NCI-H1417 treated with DMSO at 0.1 percent for 48 hours (cell line): Measurements from ENCODE around the gene AGXT.

Source experiments
- DNase-seq: peaks from one replicate; lab custom pipeline; 2025; lab: John Stamatoyannopoulos, UW

The AGXT gene

DNA sequence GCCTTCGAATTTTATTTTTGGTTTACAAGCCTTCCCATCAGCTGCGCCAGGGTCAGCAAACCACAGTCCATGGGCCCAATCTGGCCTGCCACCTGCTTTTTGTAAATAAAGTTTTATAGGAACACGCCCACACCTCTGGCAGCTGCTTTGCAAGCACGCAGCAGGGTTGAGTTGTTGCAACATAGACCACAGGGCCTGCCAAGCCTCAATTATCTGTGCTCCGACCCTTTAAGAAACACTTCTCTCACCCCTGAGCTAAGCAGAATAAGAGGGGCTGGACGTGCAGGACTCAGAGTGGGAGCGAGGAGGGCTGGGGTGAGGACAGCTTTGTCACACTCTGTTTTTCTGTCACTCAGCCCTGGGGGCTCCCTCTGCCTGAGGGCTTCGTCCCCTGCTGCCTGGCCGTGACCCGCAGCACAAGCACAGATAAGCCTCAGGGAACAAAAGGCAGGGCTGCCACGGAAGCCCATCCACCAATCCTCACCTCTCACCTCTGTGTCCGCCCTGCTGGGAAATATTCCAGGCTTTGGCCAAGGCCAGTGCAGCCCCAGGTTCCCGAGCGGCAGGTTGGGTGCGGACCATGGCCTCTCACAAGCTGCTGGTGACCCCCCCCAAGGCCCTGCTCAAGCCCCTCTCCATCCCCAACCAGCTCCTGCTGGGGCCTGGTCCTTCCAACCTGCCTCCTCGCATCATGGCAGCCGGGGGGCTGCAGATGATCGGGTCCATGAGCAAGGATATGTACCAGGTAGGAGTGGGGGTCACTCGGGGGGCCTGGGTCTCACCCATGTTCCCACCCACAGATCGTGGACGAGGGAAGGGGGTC lies at the start of gene AGXT:
TSS of gene AGXT (plus strand) at position 539 of the 823 bp plus-strand sequence. CDS start at position 581, 42 bp downstream.
- no peak for DNase-seq

- DNase-seq: no peak
These were observed 49.3 kb upstream of the AGXT start for GRCh38 chr2:240819126-240819857.

DNA sequence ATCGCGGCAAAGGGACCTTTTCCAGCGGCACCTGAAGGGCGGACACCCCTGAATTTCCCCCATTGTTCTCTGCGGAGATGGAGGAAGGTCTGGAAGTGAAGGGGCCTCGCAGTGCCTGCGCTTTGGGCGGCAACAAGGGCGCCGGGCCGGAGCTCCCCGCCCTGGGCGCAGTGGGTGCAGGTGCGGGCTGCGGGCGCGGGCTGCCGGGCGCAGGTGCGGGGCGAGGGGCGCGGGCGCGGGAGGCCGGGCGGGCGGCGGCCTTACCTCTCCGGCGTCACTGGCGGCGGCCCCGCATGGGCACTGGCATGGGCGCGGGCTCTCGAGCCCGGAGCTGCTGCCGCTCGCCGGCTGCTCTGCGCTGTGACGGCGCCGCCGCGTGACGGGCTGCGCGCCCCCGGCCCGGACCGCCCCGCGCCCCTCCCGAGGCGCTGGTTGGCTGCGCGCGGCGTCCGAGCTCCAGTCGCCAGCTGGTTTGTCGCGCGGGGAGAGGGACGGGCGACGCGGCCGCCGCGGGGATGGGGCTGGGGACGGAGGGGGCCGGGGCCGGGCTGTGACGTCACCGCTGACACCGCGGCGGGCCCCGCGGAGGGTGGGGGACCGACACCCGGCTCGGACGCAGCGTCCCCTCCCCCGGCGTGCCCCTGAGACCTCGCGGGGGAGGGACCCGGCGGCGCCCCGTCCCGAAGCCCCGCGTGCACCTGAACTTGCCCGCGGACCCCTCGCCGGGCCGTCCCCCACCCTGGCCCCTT lies 48.6 kb upstream of the AGXT start, which contains the start of gene KIF1A:
TSS of gene KIF1A (minus strand) at position 362 of the 749 bp plus-strand sequence. CDS start 22,467 bp downstream, outside the sequence.
- DNase-seq: peak; percentile 51

DNA sequence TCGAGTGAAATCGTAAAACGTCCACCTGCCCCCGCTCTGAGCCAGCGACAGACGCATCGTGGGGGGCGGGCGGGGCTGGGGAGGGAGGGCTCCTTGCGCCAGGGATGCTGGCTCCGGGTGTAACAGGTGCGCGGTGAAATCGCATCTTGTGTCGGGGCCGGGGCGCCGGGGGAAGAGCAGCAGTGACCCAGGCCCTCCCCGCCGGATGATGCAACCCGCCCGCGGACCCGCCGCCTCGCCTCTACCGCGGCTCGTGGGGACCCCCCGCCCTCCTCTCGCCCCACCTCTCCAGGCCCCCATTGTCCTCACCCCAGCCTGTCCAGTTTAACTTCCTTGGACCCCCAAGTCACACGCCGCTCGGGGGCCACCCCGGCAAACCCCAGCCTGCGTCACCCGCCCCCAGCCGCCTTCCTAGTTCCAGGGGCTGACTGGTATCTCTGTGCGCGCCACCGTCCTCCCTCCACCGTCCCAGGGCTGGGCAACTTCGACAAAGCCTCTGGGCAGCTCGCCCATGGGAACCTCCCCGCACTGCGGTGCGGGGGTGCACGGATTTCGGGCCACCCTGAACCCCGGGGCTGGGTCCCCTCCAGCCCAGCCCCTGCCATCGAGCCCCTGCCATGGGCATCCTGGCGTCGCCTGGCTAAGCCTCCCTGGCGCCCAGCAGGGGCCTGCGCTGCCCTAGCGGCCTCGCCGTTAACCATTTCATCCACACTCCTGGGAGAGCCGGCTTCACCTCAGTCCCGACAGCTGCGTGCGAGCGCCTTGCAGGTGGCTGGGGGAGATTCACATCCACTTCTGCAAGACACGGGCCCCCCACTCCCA lies 47.8 kb upstream of the AGXT start:
- peak; percentile 51 for DNase-seq

GRCh38 chr2:240821429-240821778 lies 47.2 kb upstream of the AGXT start:
- peak; percentile 35 for DNase-seq

GRCh38 chr2:240822280-240822847 lies 46.3 kb upstream of the AGXT start:
- DNase-seq: peak; percentile 91

DNA sequence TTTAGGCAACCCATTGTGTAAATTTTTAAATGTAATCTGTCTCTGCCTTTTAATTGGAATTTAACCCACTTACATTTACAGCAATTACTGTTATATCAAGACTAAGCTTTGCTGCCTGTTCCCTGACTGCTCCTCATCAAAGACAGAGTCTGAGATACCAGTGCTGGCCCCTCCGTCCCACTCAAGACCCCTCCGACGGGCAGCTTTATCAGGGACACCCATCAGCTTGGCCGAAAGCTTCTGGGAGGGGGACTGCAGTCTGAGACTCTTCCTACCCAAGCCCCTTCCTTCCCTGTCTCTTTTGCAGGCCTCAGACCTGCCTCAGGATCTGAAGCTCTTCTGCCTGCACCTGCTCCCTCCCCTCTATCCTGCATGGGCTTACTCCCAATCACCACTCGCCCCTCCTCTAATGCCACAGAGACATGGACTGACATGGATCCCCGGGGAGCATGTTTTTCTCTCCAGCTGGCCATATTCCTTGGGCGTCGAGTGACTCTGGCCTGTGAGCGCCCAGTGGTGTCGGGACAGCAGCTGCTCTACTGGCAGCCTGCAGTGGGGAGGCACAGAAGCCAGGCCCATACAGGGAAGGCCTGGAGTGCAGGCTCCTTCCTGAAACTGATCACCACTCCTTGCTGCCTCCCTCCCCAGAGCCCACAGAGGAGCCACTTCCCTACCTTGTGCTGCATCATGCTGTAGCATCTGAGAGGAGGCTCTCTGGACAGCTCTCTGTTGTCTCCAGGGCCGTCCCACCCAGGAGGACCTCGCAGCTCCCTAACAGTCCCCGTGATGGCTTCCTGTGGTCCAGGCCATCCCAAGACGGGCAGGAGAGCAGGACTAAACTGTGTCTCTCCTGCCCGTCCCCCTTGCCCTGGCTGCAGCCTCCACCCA lies 44.9 kb upstream of the AGXT start:
- DNase-seq: no peak

DNA sequence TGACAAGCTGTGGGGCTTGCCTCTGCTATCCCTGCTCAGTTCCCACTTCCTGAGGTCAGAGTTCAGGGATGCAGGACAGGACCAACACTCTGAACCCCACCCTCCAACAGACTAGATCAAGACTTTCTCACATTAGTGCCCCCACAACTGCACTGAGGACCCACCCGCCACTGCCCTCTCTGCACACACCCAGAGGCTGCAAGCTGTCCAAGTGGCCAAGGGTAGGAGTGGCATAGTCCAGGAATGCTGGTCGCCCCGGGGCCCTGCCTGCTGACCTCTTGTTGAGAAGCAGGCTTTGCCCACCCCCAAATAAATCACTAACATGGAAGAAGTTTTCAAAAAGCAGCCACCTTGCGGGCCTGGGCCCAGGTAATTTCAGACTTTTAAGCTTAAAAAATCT lies 43.1 kb upstream of the AGXT start:
- DNase-seq: no peak

DNA sequence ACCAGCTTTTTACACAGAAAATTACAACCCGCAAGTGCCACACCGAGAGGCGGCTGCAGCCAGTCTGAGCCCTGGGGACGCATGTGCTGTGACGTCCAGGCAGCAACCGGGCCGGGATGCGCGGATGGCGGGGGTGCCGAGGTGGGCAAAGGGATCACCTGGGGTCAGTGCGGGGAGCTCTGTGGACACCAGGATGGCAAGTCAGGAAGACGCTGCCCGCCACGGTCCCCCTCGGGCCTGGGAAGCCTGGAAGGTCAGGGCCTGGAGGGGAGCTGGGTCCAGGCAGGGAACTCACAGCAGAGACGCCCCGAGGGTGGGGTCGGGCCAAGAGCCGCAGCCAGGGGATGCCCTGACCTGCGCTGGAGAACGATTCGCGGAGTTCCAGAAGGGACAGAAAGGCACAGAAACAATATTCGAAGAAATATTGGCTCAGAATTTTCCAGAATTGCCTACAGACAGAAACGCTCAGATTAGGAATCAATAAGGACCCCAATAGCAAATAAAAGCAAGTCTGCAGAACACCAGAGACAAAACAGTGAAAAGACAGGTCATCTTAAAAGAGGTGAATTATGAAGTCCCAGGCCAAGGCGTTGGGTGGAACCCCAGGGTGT lies 36.9 kb upstream of the AGXT start:
- DNase-seq: no peak

DNA sequence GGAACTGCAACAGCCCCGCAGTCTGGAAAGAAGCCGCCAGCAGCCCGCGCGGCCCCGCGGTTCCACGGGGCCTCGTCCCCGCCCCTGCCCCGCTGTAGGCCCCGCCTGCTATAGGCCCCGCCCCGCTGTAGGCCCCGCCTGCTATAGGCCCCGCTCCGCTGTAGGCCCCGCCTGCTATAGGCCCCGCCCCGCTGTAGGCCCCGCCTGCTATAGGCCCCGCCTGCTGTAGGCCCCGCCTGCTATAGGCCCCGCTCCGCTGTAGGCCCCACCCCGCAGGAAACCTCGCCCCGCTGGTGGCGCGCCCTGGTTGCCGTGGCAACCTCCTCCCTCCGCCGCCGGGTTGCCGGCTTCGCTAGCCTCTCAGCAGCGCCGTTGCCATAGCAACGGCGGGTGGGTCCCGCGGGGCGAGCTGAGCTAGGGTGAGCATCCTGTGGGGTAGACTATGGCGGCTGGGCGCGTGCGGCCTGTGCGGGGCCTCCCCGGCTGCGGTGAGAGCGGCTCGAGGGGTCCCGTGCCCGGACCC lies 36.4 kb upstream of the AGXT start:
- DNase-seq: peak; percentile 88

- no peak for DNase-seq
These were observed 35.6 kb upstream of the AGXT start for GRCh38 chr2:240832921-240833494.

- DNase-seq: no peak
These were observed 34.8 kb upstream of the AGXT start for GRCh38 chr2:240833724-240834285.

- DNase-seq: no peak
These were observed 34.1 kb upstream of the AGXT start for GRCh38 chr2:240834377-240834975.

GRCh38 chr2:240835528-240835927 lies 33.1 kb upstream of the AGXT start:
- DNase-seq: no peak

DNA sequence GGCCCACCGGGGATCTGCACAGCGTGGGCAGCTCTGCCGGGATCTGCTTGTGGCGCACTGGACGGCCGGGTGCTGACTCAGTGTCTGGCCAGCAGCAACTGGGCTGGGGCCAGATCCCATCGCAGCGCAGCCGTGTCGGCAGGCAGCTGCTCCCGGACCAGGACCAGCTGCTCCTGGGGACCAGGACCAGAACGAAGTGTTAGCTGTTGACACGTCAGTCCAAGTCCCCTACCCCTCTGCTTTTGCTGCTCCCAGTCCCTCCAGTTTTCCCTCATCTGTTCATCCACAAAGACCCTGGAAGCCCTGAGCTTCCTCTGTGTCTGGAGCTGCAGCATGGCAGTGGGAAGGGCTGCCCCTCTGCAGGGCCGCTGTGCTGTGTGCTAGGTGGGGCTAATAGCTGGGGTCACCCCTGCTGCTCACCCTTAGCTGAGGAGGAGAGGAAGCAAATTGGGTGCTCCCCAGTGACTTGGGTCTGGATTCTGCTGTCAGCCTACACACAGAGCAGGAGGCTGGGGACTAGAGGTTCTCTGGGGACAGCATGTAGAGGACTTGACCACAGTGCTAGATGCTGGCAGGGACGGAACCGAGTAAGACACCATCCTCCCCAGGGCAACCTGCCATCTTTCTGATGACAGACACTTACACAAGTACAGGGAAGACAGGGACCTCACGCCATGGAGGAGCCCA lies 31.7 kb upstream of the AGXT start:
- DNase-seq: no peak

GRCh38 chr2:240837621-240838020 lies 31.0 kb upstream of the AGXT start:
- no peak for DNase-seq
